GM19035 (cell line): Measurements from ENCODE around the gene BTBD7.

Source experiments
- ATAC-seq: cut with Tn5 transposase; IDR thresholded peaks from one replicate; pipeline ENCODE4 v1.9.1; 2021; ENCODE audit not compliant: unreplicated experiment

The BTBD7 gene

DNA sequence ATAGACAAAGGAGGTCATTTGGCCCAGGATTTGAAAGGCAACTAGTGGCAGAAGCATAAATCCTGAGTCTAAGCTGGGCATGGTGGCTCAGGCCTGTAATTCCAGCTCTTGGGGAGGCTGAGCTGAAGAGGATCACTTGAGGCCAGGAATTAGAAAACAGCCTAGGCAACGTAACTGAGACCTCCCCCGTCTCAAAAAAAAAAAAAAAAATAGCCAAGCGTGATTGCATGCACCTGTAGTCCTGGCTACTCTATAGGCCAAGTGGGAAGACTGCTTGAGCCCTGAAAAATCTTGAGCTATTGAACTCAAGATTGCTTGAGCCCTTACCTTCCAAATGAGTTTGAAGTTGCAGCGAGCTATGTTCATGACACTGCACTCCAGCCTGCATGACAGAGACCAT, 133.8 kb downstream of the BTBD7 start:
- no peak for ATAC-seq

GRCh38 chr14:93195316-93195999, 137.4 kb downstream of the BTBD7 start:
- no peak for ATAC-seq
